PC-3 (cell line): Measurements from ENCODE around the gene CEACAM21. TPM values are rescaled to one million over a fixed set of nuclear protein-coding genes. Genes with fewer than 3 reads are reported as not detected.

Experiments
- ATAC-seq: fragments of 200-7000 bp; cut with Tn5 transposase; 2 replicates; pipeline ENCODE4 v1.9.1; 2020; ENCODE audit warnings: mild to moderate bottlenecking, moderate library complexity
- BruUV-seq: library from RNA; stranded (reverse); fragments of 400-500 nt; replicated peaks from 2 replicates; lab custom pipeline; 2021; lab: Mats Ljungman, UMichigan
- CTCF ChIA-PET: fragments of 300-600 bp; sonication (Branson Sonifier 250); formaldehyde crosslinking; loops from one replicate; lab custom pipeline; 2022; ENCODE audit warnings: antibody characterized with exemption; lab: Charles Lee
- POLR2A ChIA-PET: fragments of 300-600 bp; sonication (Branson Sonifier 250); formaldehyde crosslinking; loops from one replicate; lab custom pipeline; 2022; ENCODE audit warnings: antibody characterized with exemption; ENCODE audit not compliant: unreplicated experiment; lab: Charles Lee
- DNase-seq: peaks from one replicate; pipeline ENCODE4 v3.0.0-alpha.2; 2015
- H2AFZ ChIP-seq: fragments of 300-600 bp; sonication (generic); 2 replicates; pipeline ENCODE4 v1.6.0; 2016; ENCODE audit warnings: antibody characterized with exemption, low read length
- H3F3A ChIP-seq: fragments of 300-600 bp; sonication (generic); one replicate; pipeline ENCODE4 v1.6.0; 2017; ENCODE audit warnings: antibody characterized with exemption, low read length, control low read depth, mild to moderate bottlenecking; ENCODE audit not compliant: unreplicated experiment
- H3K27ac ChIP-seq: fragments of 300-600 bp; sonication (generic); 2 replicates; pipeline ENCODE4 v1.5.1; 2016; ENCODE audit warnings: mild to moderate bottlenecking, low read length
- H3K27me3 ChIP-seq: fragments of 300-600 bp; sonication (generic); 2 replicates; pipeline ENCODE4 v1.6.1; 2016; ENCODE audit warnings: low read length, mixed read lengths
- H3K36me3 ChIP-seq: fragments of 300-600 bp; sonication (generic); 2 replicates; pipeline ENCODE4 v1.6.1; 2016; ENCODE audit warnings: low read depth, mixed run types, low read length, mixed read lengths
- H3K4me1 ChIP-seq: fragments of 300-600 bp; sonication (generic); 2 replicates; pipeline ENCODE4 v1.5.1; 2016; ENCODE audit warnings: low read length; ENCODE audit not compliant: insufficient read depth
- H3K4me2 ChIP-seq: fragments of 300-600 bp; sonication (generic); 2 replicates; pipeline ENCODE4 v1.6.0; 2016; ENCODE audit warnings: low read length
- H3K4me3 ChIP-seq: fragments of 300-600 bp; sonication (generic); 2 replicates; pipeline ENCODE4 v1.5.1; 2016; ENCODE audit warnings: mild to moderate bottlenecking, low read length, mixed read lengths
- H3K79me2 ChIP-seq: fragments of 300-600 bp; sonication (generic); 2 replicates; pipeline ENCODE4 v1.6.1; 2017; ENCODE audit warnings: low read length, mixed read lengths
- H3K9ac ChIP-seq: fragments of 300-600 bp; sonication (generic); 2 replicates; pipeline ENCODE4 v1.6.0; 2016; ENCODE audit warnings: mild to moderate bottlenecking, low read length
- H3K9me2 ChIP-seq: fragments of 300-600 bp; sonication (generic); replicated peaks from 2 replicates; pipeline ENCODE4 v1.6.1; 2016; ENCODE audit warnings: mixed run types, low read length, mixed read lengths
- H3K9me3 ChIP-seq: fragments of 300-600 bp; sonication (generic); 2 replicates; pipeline ENCODE4 v1.6.1; 2016; ENCODE audit warnings: low read length, mixed read lengths
- H4K20me1 ChIP-seq: fragments of 300-600 bp; sonication (generic); 2 replicates; pipeline ENCODE4 v1.6.1; 2016; ENCODE audit warnings: low read length, mixed read lengths
- EZH2 ChIP-seq: fragments of 300-600 bp; sonication (generic); IDR thresholded peaks from one replicate; pipeline ENCODE4 v1.6.1; 2017; ENCODE audit warnings: antibody characterized with exemption, mild to moderate bottlenecking, low read length; ENCODE audit not compliant: unreplicated experiment
- EZH2phosphoT487 ChIP-seq: fragments of 300-600 bp; sonication (generic); IDR thresholded peaks from 2 replicates; pipeline ENCODE4 v1.6.1; 2018; ENCODE audit warnings: mild to moderate bottlenecking, antibody characterized with exemption, low read length, borderline replicate concordance
- intact Hi-C: fragments of 100-400 bp; cut with micrococcal nuclease; formaldehyde crosslinking; loops from 2 replicates; pipeline ENCODE4 v1.9.0; 2023
- total RNA-seq: library from RNA; depleted of rRNA; stranded (reverse); fragments of >200 nt; gene quantifications from 2 replicates; pipeline ENCODE4 v1.2.3, GENCODE V29; 2014
- TF ChIP-seq, protein P1 (sequence below): fragments of 300-600 bp; sonication (generic); conservative IDR thresholded peaks from 2 replicates; pipeline ENCODE4 v1.5.1; 2017; ENCODE audit warnings: antibody characterized with exemption, low read depth, mild to moderate bottlenecking, low read length

Gene CEACAM21
- total RNA-seq, 1 experiment from 2014 or later = not detected

DNA sequence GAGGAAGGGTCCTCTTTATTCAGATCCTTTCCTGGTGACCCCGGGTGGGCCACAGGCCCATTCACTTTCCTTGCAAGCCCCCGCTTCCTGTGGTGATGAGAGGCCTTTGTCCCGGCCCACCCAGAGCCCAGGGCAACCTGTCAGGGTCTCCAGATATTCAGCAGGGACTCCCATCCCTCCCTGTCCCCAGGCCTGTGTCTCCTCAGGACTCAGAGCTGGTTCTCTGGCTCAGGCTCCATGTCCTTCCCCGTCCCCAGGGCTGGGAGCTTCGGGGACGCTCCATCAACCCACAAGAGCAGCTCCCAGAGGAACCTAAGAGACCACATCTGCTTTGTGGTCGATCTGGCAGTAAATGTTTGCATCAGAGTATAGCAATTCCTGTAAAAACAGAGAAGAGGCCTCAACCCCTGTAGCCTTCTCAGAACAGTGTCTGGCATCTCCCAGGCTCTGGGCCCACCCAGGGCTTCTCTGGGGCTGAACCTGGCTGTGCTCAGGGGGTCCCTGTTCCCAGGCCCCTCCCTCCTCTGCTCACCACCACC, 43.1 kb downstream of the CEACAM21 start:
- Histone ChIP-seq H3F3A (no peaks in the 10 kb centered on the region), H3K4me3 (no peak overlapping the region), H3K9ac (no peak overlapping the region), H4K20me1 (no peaks in the 10 kb centered on the region), H3K79me2 (no peaks in the 10 kb centered on the region), H2AFZ (no peak overlapping the region), H3K27me3 (peaks cover 13% of the 10 kb centered on the region), H3K9me3 (no peaks in the 10 kb centered on the region), H3K36me3 (no peaks in the 10 kb centered on the region), H3K9me2 (no peaks in the 10 kb centered on the region), H3K27ac (no peak overlapping the region), H3K4me2 (no peak overlapping the region), H3K4me1 (no peaks in the 10 kb centered on the region)
- DNase-seq (no peak), ATAC-seq (no peak)
- intact Hi-C loops = no loop called here
- no TSS peak for BruUV-seq
- POLR2A ChIA-PET = no interaction called here
- TF ChIP-seq EZH2 = no peak
- CTCF ChIA-PET = no interaction called here

DNA sequence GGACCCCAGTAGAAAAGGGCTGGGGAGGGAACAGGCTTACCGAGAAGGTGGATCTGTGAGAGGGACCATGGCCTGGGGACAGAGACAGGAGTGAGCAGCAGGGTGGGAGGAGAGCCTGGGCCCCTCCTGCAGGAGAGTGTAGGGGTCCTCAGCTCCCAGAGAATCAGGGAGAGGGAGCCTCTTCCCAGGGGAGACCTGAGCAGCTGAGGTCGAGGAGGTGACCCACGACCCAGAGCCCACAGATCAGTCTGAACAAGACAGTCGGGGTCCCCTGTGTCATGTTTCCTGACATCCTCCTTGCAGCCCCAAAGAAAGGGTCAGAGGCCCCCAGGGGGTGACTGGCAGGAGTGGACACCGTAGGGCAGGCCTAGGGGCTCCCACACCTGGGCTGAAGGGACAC, 44.2 kb downstream of the CEACAM21 start:
- Histone ChIP-seq H3F3A (no peaks in the 10 kb centered on the region), H3K4me1 (no peaks in the 10 kb centered on the region), H2AFZ (no peak overlapping the region), H3K36me3 (no peaks in the 10 kb centered on the region), H4K20me1 (no peaks in the 10 kb centered on the region), H3K79me2 (no peaks in the 10 kb centered on the region), H3K9ac (no peak overlapping the region), H3K4me2 (no peak overlapping the region), H3K27ac (no peak overlapping the region), H3K4me3 (no peak overlapping the region), H3K9me3 (no peaks in the 10 kb centered on the region), H3K9me2 (no peaks in the 10 kb centered on the region), H3K27me3 (peaks cover 21% of the 10 kb centered on the region)
- no TSS peak for BruUV-seq
- CTCF ChIA-PET = no interaction called here
- ATAC-seq = no peak
- intact Hi-C loops = no loop called here
- TF ChIP-seq EZH2 = no peak
- no peak for TF ChIP-seq EZH2phosphoT487
- TF ChIP-seq, protein P1, sequence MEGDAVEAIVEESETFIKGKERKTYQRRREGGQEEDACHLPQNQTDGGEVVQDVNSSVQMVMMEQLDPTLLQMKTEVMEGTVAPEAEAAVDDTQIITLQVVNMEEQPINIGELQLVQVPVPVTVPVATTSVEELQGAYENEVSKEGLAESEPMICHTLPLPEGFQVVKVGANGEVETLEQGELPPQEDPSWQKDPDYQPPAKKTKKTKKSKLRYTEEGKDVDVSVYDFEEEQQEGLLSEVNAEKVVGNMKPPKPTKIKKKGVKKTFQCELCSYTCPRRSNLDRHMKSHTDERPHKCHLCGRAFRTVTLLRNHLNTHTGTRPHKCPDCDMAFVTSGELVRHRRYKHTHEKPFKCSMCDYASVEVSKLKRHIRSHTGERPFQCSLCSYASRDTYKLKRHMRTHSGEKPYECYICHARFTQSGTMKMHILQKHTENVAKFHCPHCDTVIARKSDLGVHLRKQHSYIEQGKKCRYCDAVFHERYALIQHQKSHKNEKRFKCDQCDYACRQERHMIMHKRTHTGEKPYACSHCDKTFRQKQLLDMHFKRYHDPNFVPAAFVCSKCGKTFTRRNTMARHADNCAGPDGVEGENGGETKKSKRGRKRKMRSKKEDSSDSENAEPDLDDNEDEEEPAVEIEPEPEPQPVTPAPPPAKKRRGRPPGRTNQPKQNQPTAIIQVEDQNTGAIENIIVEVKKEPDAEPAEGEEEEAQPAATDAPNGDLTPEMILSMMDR = no peak
- POLR2A ChIA-PET = no interaction called here
- DNase-seq = no peak

DNA sequence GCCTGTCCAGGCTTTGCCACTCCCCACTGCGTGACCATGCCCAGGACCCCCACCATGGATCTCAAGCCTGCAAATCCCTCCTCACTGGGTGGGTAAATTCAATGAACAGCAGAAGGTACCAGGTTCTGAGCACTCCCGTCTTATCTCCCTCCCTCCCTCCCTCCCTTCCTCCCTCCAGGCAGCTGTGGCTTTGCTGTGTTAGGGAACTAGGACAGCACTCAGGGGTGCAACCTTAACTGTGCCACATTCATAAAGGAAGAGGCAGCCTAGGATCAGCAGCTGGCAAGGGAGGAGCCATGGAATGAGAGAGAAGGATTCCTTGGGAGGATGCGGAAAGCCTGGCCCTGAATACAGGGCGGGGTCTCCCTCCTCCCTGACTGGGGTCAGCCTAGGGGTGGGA, 45.3 kb downstream of the CEACAM21 start:
- no peak for TF ChIP-seq EZH2
- no peak for TF ChIP-seq EZH2phosphoT487
- TF ChIP-seq, protein P1 = no peak
- Histone ChIP-seq H3K4me3 (no peak overlapping the region), H3F3A (no peaks in the 10 kb centered on the region), H3K9me2 (no peaks in the 10 kb centered on the region), H3K4me2 (no peak overlapping the region), H2AFZ (no peak overlapping the region), H3K36me3 (no peaks in the 10 kb centered on the region), H3K9ac (no peak overlapping the region), H3K9me3 (no peaks in the 10 kb centered on the region), H3K27me3 (peaks cover 21% of the 10 kb centered on the region), H4K20me1 (no peaks in the 10 kb centered on the region), H3K27ac (no peak overlapping the region), H3K79me2 (no peaks in the 10 kb centered on the region), H3K4me1 (no peaks in the 10 kb centered on the region)
- DNase-seq = no peak
- BruUV-seq = no TSS peak
- ChIA-PET POLR2A (no interaction called here), CTCF (no interaction called here)
- ATAC-seq = no peak
- intact Hi-C loops = no loop called here
